Natural killer cell (primary cell): ENCODE measurements around the gene ZNF648. TPM values are rescaled to one million over a fixed set of nuclear protein-coding genes. Genes with fewer than 3 reads are reported as not detected.
"Not testable (repeated sequence)": the region's sequence is repeated elsewhere in the genome, so short reads cannot be mapped to it uniquely, and the experiment has no call there.

Source experiments
- ATAC-seq, 3 donors: fragments of 150-1000 bp in 2 of 3; fragments of 200-7000 bp in 1 of 3; cut with Tn5 transposase; 1 replicate in 1 of 3; 2 replicates in 2 of 3; pipeline ENCODE4 v1.10.0; 2021; ENCODE audit warnings: mild to moderate bottlenecking in 2 of 3, moderate library complexity in 2 of 3
- DNase-seq, 2 donors: peaks; one replicate each; pipeline versions ENCODE4 v3.0.0 to v3.0.0-alpha.2; 2013 to 2021; ENCODE audit warnings: mixed read lengths in 1 of 2
- H3K27ac ChIP-seq: one replicate; pipeline ENCODE4 v1.5.1; 2013; ENCODE audit warnings: mild to moderate bottlenecking, low read length
- H3K27me3 ChIP-seq: one replicate; pipeline ENCODE4 v1.6.1; 2013; ENCODE audit warnings: low read length; ENCODE audit not compliant: control insufficient read depth, insufficient read depth
- H3K36me3 ChIP-seq: one replicate; pipeline ENCODE4 v1.6.1; 2013; ENCODE audit warnings: low read length; ENCODE audit not compliant: control insufficient read depth, insufficient read depth
- H3K4me1 ChIP-seq: one replicate; pipeline ENCODE4 v1.6.1; 2013; ENCODE audit warnings: low read length; ENCODE audit not compliant: control insufficient read depth, insufficient read depth
- H3K4me3 ChIP-seq: one replicate; pipeline ENCODE4 v1.5.1; 2013; ENCODE audit warnings: low read length
- H3K9me3 ChIP-seq: one replicate; pipeline ENCODE4 v1.6.1; 2013; ENCODE audit warnings: low read length; ENCODE audit not compliant: control insufficient read depth, insufficient read depth
- H3K27ac Mint-ChIP-seq, 2 donors: one replicate each; pipeline ENCODE4 v1.8.0; 2022; ENCODE audit warnings: mild to moderate bottlenecking in 2 of 2, mixed read lengths in 2 of 2, moderate library complexity in 1 of 2
- H3K27me3 Mint-ChIP-seq, 2 donors: one replicate each; pipeline ENCODE4 v1.8.0; 2022; ENCODE audit warnings: low read depth in 2 of 2, mixed read lengths in 2 of 2
- H3K36me3 Mint-ChIP-seq: one replicate; pipeline ENCODE4 v1.8.0; 2022; ENCODE audit warnings: mixed read lengths
- H3K4me1 Mint-ChIP-seq, 2 donors: one replicate each; pipeline ENCODE4 v1.8.0; 2022; ENCODE audit warnings: mixed read lengths in 2 of 2
- H3K4me3 Mint-ChIP-seq: one replicate; pipeline ENCODE4 v1.8.0; 2022; ENCODE audit warnings: mild to moderate bottlenecking, moderate library complexity, mixed read lengths
- H3K9me3 Mint-ChIP-seq, 2 donors: one replicate each; pipeline ENCODE4 v1.8.0; 2022; ENCODE audit warnings: mixed read lengths in 2 of 2
- WGBS: methylation state at CpG from one replicate; pipeline ENCODE4 v1.1.7; 2013; ENCODE audit warnings: missing lambda C conversion rate; ENCODE audit not compliant: insufficient coverage; 5-methylcytosine and 5-hydroxymethylcytosine counted together
- intact Hi-C: fragments of 100-400 bp; cut with micrococcal nuclease; formaldehyde crosslinking; loops from one replicate; pipeline ENCODE4 v1.14.2; 2022
- total RNA-seq, 4 donors: library from RNA; stranded (reverse); fragments of 120-200 nt in 1 of 4; gene quantifications; one replicate each; pipeline versions ENCODE4 v1.2.3 to v1.2.4, GENCODE V29; 2013 to 2022
- TF ChIP-seq, protein P1 (sequence below): fragments of 200-600 bp; IDR thresholded peaks from one replicate; pipeline ENCODE4 v1.8.0; 2022; ENCODE audit warnings: antibody characterized with exemption

Gene ZNF648
- total RNA-seq, 3 donors from 2014 or later (not counting 1 experiment from before 2014, with no cell fraction given), result not detected

DNA sequence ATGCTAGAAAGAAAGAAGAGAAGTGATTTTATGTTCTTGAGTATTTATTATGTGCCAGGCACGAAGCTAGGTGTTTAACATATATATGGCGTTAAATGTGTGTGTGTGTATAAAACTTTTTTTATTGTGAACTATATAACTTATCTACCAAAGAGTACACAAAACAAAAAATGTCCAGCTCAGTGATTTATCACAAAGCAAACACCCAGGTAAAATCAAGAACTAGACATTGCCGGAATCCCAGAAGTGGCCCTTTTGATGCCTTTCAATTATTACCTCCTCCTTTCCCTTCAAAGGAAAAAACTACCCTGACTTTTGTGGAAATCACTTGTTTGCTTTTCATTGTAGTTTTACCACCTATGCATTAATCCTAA is 40.5 kb upstream of the ZNF648 start:
- no peaks in the 10 kb centered on the region for H3K9me3 Mint-ChIP-seq
- Histone ChIP-seq H3K27me3 (peaks cover 3% of the 10 kb centered on the region), H3K9me3 (no peaks in the 10 kb centered on the region), H3K36me3 (no peaks in the 10 kb centered on the region), H3K27ac (no peak overlapping the region), H3K4me1 (no peaks in the 10 kb centered on the region), H3K4me3 (no peak overlapping the region)
- TF ChIP-seq, protein P1, sequence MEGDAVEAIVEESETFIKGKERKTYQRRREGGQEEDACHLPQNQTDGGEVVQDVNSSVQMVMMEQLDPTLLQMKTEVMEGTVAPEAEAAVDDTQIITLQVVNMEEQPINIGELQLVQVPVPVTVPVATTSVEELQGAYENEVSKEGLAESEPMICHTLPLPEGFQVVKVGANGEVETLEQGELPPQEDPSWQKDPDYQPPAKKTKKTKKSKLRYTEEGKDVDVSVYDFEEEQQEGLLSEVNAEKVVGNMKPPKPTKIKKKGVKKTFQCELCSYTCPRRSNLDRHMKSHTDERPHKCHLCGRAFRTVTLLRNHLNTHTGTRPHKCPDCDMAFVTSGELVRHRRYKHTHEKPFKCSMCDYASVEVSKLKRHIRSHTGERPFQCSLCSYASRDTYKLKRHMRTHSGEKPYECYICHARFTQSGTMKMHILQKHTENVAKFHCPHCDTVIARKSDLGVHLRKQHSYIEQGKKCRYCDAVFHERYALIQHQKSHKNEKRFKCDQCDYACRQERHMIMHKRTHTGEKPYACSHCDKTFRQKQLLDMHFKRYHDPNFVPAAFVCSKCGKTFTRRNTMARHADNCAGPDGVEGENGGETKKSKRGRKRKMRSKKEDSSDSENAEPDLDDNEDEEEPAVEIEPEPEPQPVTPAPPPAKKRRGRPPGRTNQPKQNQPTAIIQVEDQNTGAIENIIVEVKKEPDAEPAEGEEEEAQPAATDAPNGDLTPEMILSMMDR, result no peak
- no peaks in the 10 kb centered on the region for H3K4me1 Mint-ChIP-seq
- WGBS, result 88% methylated on average over 2 of the region's 3 CpGs
- ATAC-seq (no peak), DNase-seq (no peak)
- intact Hi-C loops, result no loop called here
- H3K36me3 Mint-ChIP-seq, result no peaks in the 10 kb centered on the region
- H3K4me3 Mint-ChIP-seq, result no peak overlapping the region
- no peak overlapping the region for H3K27ac Mint-ChIP-seq
- H3K27me3 Mint-ChIP-seq, result peaks cover 17 to 45% of the 10 kb centered on the region in 2 donors

GRCh38 chr1:182101415-182102042 is 40.0 kb upstream of the ZNF648 start:
- TF ChIP-seq, protein P1, result no peak
- Mint-ChIP-seq H3K27ac (no peak overlapping the region), H3K4me3 (no peak overlapping the region), H3K9me3 (no peaks in the 10 kb centered on the region), H3K27me3 (peaks cover 17 to 40% of the 10 kb centered on the region in 2 donors), H3K4me1 (no peaks in the 10 kb centered on the region), H3K36me3 (no peaks in the 10 kb centered on the region)
- no peak for DNase-seq
- Histone ChIP-seq H3K4me3 (no peak overlapping the region), H3K36me3 (no peaks in the 10 kb centered on the region), H3K27me3 (peaks cover 3% of the 10 kb centered on the region), H3K9me3 (no peaks in the 10 kb centered on the region), H3K4me1 (no peaks in the 10 kb centered on the region), H3K27ac (no peak overlapping the region)
- intact Hi-C loops, result no loop called here
- ATAC-seq, result no peak
- WGBS, result 50% methylated on average over 8 of the region's 8 CpGs

- ATAC-seq, result no peak
- Mint-ChIP-seq H3K9me3 (no peaks in the 10 kb centered on the region), H3K4me3 (no peak overlapping the region), H3K36me3 (no peaks in the 10 kb centered on the region), H3K4me1 (no peaks in the 10 kb centered on the region), H3K27me3 (peaks cover 19 to 30% of the 10 kb centered on the region in 2 donors), H3K27ac (no peak overlapping the region)
- H3K9me3 ChIP-seq, result no peaks in the 10 kb centered on the region
- H3K4me3 ChIP-seq, result no peak overlapping the region
- H3K4me1 ChIP-seq, result no peaks in the 10 kb centered on the region
- peaks cover 2% of the 10 kb centered on the region for H3K27me3 ChIP-seq
- WGBS, result 94% methylated on average over 3 of the region's 4 CpGs
- H3K27ac ChIP-seq, result no peak overlapping the region
- TF ChIP-seq, protein P1, result no peak
- DNase-seq, result no peak
- H3K36me3 ChIP-seq, result no peaks in the 10 kb centered on the region
- intact Hi-C loops, result no loop called here
Observed at GRCh38 chr1:182098301-182098700, 36.8 kb upstream of the ZNF648 start.

DNA sequence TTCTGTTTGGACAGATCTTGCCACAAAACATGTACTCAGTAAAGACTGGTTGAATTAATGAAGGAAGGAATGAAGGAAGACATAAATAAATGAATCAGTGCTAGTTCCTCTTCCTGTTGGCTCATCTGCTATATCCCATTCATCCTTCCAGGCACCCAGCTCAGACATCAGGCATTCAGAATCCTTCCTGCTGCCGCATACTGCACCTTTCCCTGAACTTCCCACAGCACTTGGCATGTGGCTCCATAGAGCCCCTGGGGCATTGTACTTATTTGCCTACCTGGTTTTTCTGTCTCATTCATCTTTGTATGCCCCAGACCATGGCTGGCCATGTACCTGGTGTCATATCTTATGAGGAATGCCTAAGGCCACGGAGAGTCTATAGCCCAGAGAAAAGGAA is 34.4 kb upstream of the ZNF648 start:
- peaks cover 2% of the 10 kb centered on the region for H3K27me3 ChIP-seq
- intact Hi-C loops, result no loop called here
- DNase-seq (no peak), ATAC-seq (no peak)
- no peaks in the 10 kb centered on the region for H3K36me3 ChIP-seq
- Mint-ChIP-seq H3K27me3 (peaks cover 18 to 19% of the 10 kb centered on the region in 2 donors), H3K4me3 (no peak overlapping the region), H3K27ac (no peak overlapping the region), H3K9me3 (no peaks in the 10 kb centered on the region), H3K4me1 (no peaks in the 10 kb centered on the region), H3K36me3 (no peaks in the 10 kb centered on the region)
- no peaks in the 10 kb centered on the region for H3K9me3 ChIP-seq
- no peak overlapping the region for H3K27ac ChIP-seq
- H3K4me3 ChIP-seq, result no peak overlapping the region
- WGBS, result 68% methylated on average over 2 of the region's 2 CpGs
- TF ChIP-seq, protein P1, result no peak
- H3K4me1 ChIP-seq, result no peaks in the 10 kb centered on the region

GRCh38 chr1:182094514-182095005 is 33.0 kb upstream of the ZNF648 start:
- WGBS, result 69% methylated on average over 5 of the region's 5 CpGs
- intact Hi-C loops, H3K27ac Mint-ChIP-seq, H3K4me3 ChIP-seq, H3K9me3 ChIP-seq, H3K4me3 Mint-ChIP-seq, DNase-seq, H3K27me3 ChIP-seq, H3K27ac ChIP-seq, H3K4me1 Mint-ChIP-seq, H3K4me1 ChIP-seq, H3K36me3 ChIP-seq, ATAC-seq, H3K9me3 Mint-ChIP-seq, H3K36me3 Mint-ChIP-seq: not testable (repeated sequence)
- peaks cover 10 to 14% of the 10 kb centered on the region in 2 donors for H3K27me3 Mint-ChIP-seq
